SW480 (cell line): ENCODE data around the gene GABBR2.

ENCODE experiments used
- DNase-seq: peaks from one replicate; pipeline ENCODE4 v3.0.0-alpha.2; 2016; ENCODE audit warnings: low spot score

The GABBR2 gene

GRCh38 chr9:98401140-98402018 is 307.4 kb downstream of the GABBR2 start:
- DNase-seq: no peak

GRCh38 chr9:98399950-98400683 is 308.6 kb downstream of the GABBR2 start:
- no peak for DNase-seq

- no peak for DNase-seq
Observed at GRCh38 chr9:98396656-98397055, 312.1 kb downstream of the GABBR2 start.

DNA sequence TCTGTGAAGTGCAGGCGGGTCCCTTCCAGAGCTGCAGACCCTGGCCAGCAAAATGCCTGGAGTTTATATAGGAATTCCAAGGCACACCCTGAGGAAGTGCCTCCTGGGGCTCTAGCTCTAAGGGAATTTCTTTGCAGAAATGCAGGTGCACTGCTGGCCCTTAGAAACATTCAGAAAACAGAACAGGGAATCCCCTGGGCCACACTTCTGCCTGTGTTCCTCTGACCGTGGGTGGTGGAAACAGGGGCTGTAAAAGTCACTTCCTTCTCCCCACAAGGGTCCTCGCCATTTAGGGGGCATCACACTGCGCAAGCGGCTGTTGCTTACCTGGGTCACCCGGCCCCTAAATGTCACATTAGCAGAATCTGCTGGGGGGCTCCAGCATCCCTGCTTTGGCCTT is 312.5 kb downstream of the GABBR2 start:
- DNase-seq: no peak

DNA sequence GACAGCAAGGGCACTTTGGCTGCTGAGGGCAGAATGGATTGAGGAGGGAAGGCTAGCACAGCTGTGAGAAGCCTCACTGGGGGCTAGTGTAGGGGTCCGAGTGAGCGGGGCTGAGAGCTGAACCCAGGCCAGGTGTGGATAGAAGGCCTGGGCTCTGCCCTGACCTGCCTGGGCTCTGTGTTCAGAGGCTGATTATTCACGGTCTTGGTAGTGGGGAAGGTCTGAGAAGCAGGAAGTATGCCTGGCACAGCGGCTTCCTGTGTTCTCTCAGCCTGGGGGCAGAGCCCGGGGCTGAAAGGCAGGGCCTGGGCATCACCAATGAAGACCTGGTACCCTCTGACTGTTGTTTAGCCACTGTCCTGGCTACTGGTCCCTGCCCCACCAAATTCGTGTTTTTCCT is 316.9 kb downstream of the GABBR2 start:
- DNase-seq: no peak

GRCh38 chr9:98391406-98391805 is 317.3 kb downstream of the GABBR2 start:
- no peak for DNase-seq

DNA sequence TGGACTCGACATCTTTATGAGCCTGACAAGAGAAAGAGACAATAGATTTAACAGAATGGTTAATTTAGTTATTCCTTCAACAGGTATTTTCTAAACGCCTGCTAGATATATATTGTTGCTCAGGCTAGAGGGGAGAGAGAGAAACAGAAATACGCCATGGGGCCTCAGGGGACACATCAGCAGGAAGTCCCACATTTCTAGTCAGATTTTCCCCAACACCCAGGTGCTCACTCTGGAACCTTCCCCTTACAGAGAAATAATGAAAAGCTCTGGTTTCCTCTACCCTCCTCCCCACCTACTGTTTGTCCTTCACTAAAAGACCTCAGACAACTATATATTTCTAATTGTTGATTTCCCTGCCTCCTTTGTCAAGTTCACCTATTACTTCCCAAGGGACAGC is 323.0 kb downstream of the GABBR2 start:
- DNase-seq: no peak

DNA sequence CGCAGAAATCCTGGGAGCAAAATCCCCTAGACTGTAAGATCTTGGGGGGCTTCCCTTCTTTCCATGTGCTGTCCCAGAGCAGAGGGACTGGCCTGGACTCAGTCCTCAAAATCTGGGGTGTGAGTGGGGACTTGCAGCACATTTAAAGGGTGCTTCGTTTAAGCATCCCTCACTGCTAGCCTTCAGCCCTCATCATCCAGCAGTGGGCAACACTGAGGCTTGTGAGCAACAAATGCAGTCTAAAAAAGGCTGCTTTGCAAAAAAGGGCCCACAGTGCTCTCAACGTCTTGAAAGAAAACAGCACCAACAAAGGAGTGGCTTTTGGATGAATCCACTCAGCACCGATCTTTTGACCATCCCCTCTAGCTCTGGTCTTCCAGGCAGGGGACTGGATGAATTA is 325.0 kb downstream of the GABBR2 start:
- no peak for DNase-seq

DNA sequence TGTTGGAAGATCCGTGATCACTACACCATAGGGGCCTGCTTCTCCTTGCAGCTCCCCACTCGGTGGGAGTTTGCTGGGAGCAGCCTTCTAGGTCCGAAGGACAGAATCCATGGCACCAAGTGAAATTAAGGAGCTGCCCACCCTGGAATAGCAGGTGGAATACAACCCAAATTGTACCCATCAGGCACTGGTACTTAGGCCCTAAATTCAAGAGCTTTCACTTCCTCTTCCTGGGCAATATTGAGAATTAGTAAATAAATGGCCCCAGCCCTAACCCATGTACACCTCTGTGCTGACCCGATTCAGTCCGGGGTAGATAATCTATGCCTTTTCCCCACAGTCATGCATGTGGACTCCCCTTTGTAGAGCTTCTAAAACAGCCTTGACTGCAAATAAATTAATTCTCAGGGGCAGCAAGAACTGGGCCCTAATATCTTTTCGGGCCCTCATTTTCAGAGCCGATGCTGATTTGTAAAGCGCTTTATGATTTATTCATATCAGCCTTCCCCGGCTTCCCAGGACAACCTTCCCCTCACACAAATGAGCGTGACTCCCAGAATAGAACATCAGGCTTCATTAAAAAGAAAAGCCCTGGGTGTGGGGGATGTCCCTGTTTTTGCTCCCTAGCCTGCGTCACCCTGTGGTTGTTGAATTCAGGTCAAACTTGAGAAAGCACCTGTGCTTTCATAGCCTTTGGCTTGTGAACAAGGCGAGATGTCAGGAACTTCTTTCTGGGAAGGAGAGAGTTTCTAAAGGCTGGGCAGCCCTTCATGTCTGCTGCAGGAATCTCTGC is 327.2 kb downstream of the GABBR2 start:
- no peak for DNase-seq

GRCh38 chr9:98380065-98380681 is 328.6 kb downstream of the GABBR2 start:
- peak; percentile 48 for DNase-seq

DNA sequence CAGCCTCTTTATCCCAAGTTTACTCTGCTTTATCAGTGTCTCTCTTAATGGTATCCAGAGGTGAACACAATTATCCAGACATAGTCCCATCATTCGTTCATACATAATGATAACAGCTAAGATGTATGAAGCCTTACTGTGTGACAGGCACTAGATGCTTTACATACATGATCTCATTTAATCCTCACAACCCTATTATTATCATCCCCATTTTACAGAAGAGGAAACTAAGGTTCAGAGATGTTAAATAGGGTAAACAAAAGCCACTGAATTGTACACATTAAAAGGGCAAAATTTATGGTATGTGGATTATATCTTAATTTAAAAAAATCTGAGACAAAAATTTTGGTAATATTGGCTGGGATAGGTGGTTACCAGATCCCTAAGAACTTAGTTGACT is 329.2 kb downstream of the GABBR2 start:
- no peak for DNase-seq

GRCh38 chr9:98378794-98379193 is 329.9 kb downstream of the GABBR2 start:
- DNase-seq: no peak

DNA sequence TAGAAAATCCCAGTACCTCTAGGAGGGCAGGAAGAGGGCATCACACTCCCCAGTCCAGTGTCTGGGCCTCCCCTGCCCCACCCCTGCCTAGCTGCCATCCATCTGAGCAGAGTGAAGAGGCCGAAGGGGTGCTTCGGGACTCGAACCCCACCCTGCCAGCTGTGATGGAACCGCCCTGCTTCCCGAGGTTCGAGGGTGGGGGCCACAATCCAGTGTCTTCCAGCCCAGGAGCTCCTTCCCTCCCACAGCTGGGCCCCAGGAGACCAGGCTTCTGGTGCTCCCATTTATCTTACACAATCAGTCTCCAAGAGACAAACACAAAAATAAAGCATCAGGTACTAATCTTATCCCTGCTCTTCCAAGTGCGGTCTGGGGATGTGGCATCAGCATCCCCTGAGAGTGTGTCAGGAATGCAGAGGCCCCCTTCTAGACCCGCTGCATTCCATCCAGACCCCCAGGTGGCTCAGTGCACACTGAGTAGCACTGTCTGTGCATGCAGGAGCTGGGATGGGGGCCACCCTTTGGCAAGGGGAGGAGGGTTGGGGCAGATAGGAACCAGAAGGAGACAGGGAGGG is 330.4 kb downstream of the GABBR2 start:
- no peak for DNase-seq

DNA sequence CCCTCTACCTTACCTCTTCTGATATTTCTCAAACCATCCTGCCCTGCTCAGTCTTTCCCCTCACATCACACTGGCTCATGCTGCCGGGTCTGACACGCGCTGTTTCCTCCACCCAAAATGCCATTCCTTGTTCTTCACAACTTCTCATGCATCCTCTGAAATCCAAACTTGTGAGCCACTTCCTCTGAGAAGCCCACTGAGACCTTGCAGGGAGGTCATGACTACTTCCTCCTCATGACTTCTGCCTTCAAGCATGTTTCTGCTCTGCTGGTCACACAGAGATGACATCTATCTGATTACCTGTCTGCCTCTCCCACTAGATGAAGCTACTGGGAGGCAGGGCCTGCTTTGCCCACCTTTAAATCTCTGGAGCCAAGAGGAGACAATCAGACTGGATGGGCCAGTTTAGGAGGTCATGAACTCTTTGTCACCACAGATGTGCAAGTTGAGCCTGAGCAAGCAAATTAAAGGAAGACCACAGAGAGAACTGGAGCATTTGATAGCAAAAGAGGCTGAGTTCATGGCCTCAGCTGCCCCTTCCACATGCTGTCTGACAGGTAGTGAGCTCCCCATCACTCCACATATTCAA is 333.5 kb downstream of the GABBR2 start:
- peak; percentile 6 for DNase-seq

GRCh38 chr9:98374385-98375051 is 334.2 kb downstream of the GABBR2 start:
- DNase-seq: peak; percentile 57

DNA sequence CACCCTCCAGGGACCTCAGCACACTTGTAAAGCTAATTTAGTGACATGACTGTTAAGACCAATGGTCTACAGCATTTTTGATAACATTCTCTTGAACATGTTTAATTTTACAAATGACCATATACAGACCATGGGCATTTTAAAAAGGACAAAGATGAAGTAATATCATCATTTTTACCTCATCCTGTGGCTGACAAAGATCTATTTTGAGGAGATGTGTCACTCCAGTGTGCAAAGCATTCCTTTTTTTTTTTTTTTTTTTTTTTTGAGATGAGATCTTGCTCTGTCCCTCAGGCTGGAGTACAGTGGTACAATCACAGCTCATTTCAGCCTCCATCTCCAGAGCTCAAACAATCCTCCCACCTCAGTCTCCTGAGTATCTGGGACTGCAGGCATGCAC is 335.1 kb downstream of the GABBR2 start:
- no peak for DNase-seq

DNA sequence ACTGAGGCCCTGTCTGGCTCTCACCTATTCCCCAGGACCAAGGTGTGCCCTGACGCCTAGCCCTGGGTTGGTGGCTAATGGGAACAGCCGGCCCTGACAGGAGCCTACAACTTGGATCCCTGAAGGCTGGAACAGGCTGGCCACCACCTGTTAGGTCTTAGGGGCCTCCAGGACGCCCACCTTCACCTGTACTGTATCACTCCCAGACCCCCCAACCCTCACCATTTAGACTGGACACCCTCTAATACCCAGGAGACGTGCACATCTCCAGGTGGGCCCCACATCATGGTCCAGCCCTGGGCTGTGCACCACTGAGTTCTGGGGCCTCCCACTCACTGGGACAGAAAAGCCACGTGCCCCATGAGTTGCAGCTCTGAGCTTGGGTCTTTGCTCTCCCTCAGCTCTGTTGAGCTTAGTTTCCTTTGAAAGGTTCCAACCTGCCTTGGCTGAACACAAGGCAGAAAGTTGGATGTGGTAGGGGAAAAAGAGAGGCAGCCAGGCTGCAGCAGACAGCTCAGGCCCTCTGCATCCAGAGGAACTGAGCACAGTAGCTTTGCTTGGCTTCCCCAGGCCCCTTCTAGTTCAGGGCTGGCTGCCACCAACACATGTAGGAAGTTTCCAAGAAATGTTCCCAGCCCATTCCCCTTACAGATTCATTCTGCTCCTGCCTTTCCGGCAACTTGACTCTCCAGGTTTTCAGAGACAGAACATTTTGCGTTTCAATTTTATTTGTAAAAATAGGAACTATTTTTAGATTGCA is 336.5 kb downstream of the GABBR2 start:
- no peak for DNase-seq

- DNase-seq: no peak
Observed at GRCh38 chr9:98370976-98371315, 337.8 kb downstream of the GABBR2 start.

DNA sequence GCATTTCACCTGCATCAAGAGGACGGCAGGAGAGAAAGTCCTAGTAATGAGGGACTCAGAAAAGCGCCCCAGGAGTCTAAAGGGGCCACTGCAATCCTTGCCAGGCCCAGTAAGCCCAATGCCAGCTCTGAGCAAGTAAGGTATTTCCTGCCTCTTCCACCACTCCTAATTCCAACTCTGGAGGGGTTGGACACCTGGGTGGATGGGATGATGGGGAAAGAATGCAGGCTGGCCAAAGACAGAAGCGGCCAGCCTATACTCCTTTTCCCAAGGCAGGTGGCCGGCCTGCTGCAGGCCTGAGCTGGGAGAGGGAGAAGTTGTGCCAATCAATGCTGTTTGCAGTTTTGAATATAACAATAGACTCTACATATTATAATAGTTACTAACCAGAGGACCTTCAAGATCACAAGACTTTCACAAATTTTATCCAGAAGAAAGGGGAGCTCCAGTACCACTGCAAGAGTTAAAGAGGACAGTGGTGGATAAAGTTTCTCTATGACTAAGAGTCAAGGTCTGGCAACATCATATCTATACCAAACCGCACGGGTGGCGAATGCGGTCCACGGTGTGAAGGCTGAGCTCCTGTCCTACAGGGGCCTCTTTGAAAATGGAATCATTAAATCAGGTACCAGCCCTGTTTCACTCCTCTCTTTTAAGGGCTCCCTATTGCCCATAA is 338.3 kb downstream of the GABBR2 start:
- DNase-seq: no peak

- DNase-seq: no peak
Observed at GRCh38 chr9:98369896-98370295, 338.8 kb downstream of the GABBR2 start.
